Muscle layer of colon (tissue), 2 donors: ENCODE data around the gene METTL26.

Experiments
- H3K27ac ChIP-seq: one replicate; pipeline ENCODE4 v1.7.0; 2013; ENCODE audit warnings: low read depth, mild to moderate bottlenecking, low read length, moderate library complexity
- H3K27me3 ChIP-seq, 2 donors: one replicate each; pipeline ENCODE4 v1.7.0; 2013; ENCODE audit warnings: low read length in 2 of 2, mild to moderate bottlenecking in 2 of 2; ENCODE audit not compliant: insufficient read depth in 2 of 2, control insufficient read depth in 1 of 2
- H3K36me3 ChIP-seq: one replicate; pipeline ENCODE4 v1.7.0; 2013; ENCODE audit warnings: mild to moderate bottlenecking, low read length; ENCODE audit not compliant: insufficient read depth
- H3K4me1 ChIP-seq: one replicate; pipeline ENCODE4 v1.7.0; 2013; ENCODE audit warnings: mild to moderate bottlenecking, low read length; ENCODE audit not compliant: insufficient read depth
- H3K4me3 ChIP-seq, 2 donors: one replicate each; pipeline ENCODE4 v1.7.0; 2013; ENCODE audit warnings: low read length in 2 of 2, low read depth in 1 of 2, mild to moderate bottlenecking in 1 of 2, moderate library complexity in 1 of 2
- H3K9ac ChIP-seq: one replicate; pipeline ENCODE4 v1.7.0; 2013; ENCODE audit warnings: low read length
- H3K9me3 ChIP-seq: one replicate; pipeline ENCODE4 v1.7.0; 2013; ENCODE audit warnings: mild to moderate bottlenecking, low read length
- donor health status: abdominal sarcoma.
- donor health status: Adenocarcinoma of cecum.

Gene METTL26

GRCh38 chr16:630815-631405, 5.2 kb downstream of the METTL26 start, which contains the start of gene WFIKKN1:
Gene WFIKKN1 (plus strand): TSS chr16:630985. CDS start chr16:631254, 269 bp downstream.
- peaks cover 9% of the 10 kb centered on the region for H3K36me3 ChIP-seq
- H3K27me3 ChIP-seq: peaks cover 0 to 10% of the 10 kb centered on the region in 2 donors
- peaks cover 8% of the 10 kb centered on the region for H3K4me1 ChIP-seq
- no peak within 1 kb of the TSS for H3K4me3 ChIP-seq
- no peaks in the 10 kb centered on the region for H3K9me3 ChIP-seq
- no peak within 1 kb of the TSS for H3K27ac ChIP-seq
- no peak within 1 kb of the TSS for H3K9ac ChIP-seq

- H3K36me3 ChIP-seq: peaks cover 9% of the 10 kb centered on the region
- no peaks in the 10 kb centered on the region for H3K9me3 ChIP-seq
- H3K4me1 ChIP-seq: peaks cover 5% of the 10 kb centered on the region
- H3K9ac ChIP-seq: no peak overlapping the region
- no peak overlapping the region for H3K27ac ChIP-seq
- H3K27me3 ChIP-seq: peaks cover 0 to 10% of the 10 kb centered on the region in 2 donors
- no peak overlapping the region for H3K4me3 ChIP-seq
Measured at GRCh38 chr16:630249-630814, 5.8 kb downstream of the METTL26 start.

GRCh38 chr16:629833-630248, 6.3 kb downstream of the METTL26 start:
- no peak overlapping the region for H3K4me3 ChIP-seq
- no peak overlapping the region for H3K9ac ChIP-seq
- H3K4me1 ChIP-seq: no peaks in the 10 kb centered on the region
- H3K36me3 ChIP-seq: peaks cover 9% of the 10 kb centered on the region
- H3K27ac ChIP-seq: no peak overlapping the region
- no peaks in the 10 kb centered on the region for H3K9me3 ChIP-seq
- peaks cover 0 to 10% of the 10 kb centered on the region in 2 donors for H3K27me3 ChIP-seq

GRCh38 chr16:629185-629832, 6.8 kb downstream of the METTL26 start:
- no peak overlapping the region for H3K4me3 ChIP-seq
- H3K27me3 ChIP-seq: peaks cover 0 to 10% of the 10 kb centered on the region in 2 donors
- no peak overlapping the region for H3K9ac ChIP-seq
- no peaks in the 10 kb centered on the region for H3K4me1 ChIP-seq
- peaks cover 7% of the 10 kb centered on the region for H3K36me3 ChIP-seq
- no peaks in the 10 kb centered on the region for H3K9me3 ChIP-seq
- H3K27ac ChIP-seq: no peak overlapping the region

- H3K9me3 ChIP-seq: no peaks in the 10 kb centered on the region
- no peaks in the 10 kb centered on the region for H3K36me3 ChIP-seq
- H3K27me3 ChIP-seq: peaks cover 0 to 10% of the 10 kb centered on the region in 2 donors
- no peak overlapping the region for H3K9ac ChIP-seq
- no peak overlapping the region for H3K4me3 ChIP-seq
- H3K4me1 ChIP-seq: no peaks in the 10 kb centered on the region
- H3K27ac ChIP-seq: no peak overlapping the region
Measured at GRCh38 chr16:628321-629061, 7.6 kb downstream of the METTL26 start.

GRCh38 chr16:627454-628239, 8.5 kb downstream of the METTL26 start:
- Histone ChIP-seq H3K27ac (no peak overlapping the region), H3K4me3 (no peak overlapping the region), H3K4me1 (no peaks in the 10 kb centered on the region), H3K9ac (no peak overlapping the region), H3K36me3 (no peaks in the 10 kb centered on the region), H3K27me3 (peaks cover 0 to 10% of the 10 kb centered on the region in 2 donors), H3K9me3 (no peaks in the 10 kb centered on the region)

GRCh38 chr16:626787-627453, 9.2 kb downstream of the METTL26 start:
- Histone ChIP-seq H3K36me3 (no peaks in the 10 kb centered on the region), H3K27me3 (peaks cover 0 to 7% of the 10 kb centered on the region in 2 donors), H3K4me3 (no peak overlapping the region), H3K9ac (no peak overlapping the region), H3K27ac (no peak overlapping the region), H3K4me1 (no peaks in the 10 kb centered on the region), H3K9me3 (no peaks in the 10 kb centered on the region)

- H3K9me3 ChIP-seq: no peaks in the 10 kb centered on the region
- H3K27me3 ChIP-seq: peaks cover 0 to 6% of the 10 kb centered on the region in 2 donors
- no peaks in the 10 kb centered on the region for H3K36me3 ChIP-seq
- no peak overlapping the region for H3K27ac ChIP-seq
- no peak overlapping the region for H3K4me3 ChIP-seq
- H3K9ac ChIP-seq: no peak overlapping the region
- H3K4me1 ChIP-seq: peaks cover 4% of the 10 kb centered on the region
Measured at GRCh38 chr16:625977-626765, 9.9 kb downstream of the METTL26 start.

GRCh38 chr16:625117-625976, 10.8 kb downstream of the METTL26 start:
- H3K9ac ChIP-seq: no peak overlapping the region
- H3K4me1 ChIP-seq: peaks cover 4% of the 10 kb centered on the region
- H3K27me3 ChIP-seq: no peaks in the 10 kb centered on the region
- H3K27ac ChIP-seq: no peak overlapping the region
- H3K36me3 ChIP-seq: no peaks in the 10 kb centered on the region
- no peaks in the 10 kb centered on the region for H3K9me3 ChIP-seq
- H3K4me3 ChIP-seq: no peak overlapping the region
